GM21390 (cell line): ENCODE measurements around the gene CXCL10.
"Not testable (repeated sequence)": the region's sequence is repeated elsewhere in the genome, so short reads cannot be mapped to it uniquely, and the experiment has no call there.

ENCODE experiments used
- ATAC-seq: cut with Tn5 transposase; IDR thresholded peaks from one replicate; pipeline ENCODE4 v1.9.1; 2021; ENCODE audit not compliant: unreplicated experiment

Gene CXCL10

DNA sequence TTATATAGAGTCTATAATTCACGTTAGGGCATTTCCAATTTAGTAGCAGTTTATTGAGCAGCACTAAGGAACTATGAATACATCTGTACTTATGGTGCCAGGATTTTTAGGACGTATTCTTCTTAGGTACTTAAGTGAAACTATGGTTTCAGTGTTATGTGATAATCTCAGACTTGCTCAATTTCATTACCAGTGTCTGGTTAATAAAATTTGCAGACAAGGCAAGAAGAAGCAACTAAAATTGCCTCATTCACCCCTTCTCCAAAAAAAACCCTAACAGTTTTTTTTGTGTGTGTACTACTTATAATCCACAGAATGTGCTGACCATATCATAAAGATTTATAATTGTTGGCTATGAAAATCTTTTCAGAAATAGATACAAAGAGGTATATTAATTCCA is 6.0 kb upstream of the CXCL10 start:
- no peak for ATAC-seq

DNA sequence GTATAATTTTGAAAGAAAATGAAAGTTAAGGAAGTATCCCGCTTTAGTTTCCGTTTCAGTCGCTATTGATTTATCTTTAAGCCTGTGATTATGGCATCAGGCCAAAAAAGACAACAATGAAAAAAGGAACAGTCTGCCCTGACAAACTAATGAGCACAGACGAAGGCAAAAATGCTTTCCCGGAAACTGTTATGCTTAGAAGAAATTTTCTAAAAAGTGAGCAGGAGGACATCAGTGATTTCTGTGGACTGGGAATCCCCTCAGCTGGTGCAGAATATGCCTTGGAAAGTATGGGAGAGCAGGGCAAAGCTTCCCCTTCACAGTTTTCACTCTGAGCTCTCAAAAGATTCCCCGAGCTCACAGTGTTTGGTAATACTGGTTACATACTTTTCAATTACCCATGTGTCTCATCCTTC is 5.1 kb upstream of the CXCL10 start:
- no peak for ATAC-seq

DNA sequence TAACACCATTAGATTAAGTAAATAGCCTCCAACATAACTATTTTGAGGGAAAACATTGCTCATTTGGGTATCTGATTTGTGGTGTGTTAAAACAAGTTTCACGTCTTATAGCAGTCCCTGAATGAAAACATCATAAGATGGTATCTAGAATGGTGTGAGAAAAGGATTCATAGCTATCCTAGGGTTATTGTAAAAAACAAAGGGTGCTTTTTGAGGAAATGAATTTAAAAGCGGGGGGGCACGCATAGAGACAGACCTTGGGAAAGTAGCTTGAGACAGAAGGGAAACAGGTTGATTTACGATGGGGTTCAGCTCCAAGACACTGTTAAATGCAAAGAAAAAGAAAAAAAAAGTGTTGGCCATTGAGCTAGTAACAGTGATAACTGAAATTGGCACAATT is 768 bp upstream of the CXCL10 start:
- ATAC-seq: no peak

DNA sequence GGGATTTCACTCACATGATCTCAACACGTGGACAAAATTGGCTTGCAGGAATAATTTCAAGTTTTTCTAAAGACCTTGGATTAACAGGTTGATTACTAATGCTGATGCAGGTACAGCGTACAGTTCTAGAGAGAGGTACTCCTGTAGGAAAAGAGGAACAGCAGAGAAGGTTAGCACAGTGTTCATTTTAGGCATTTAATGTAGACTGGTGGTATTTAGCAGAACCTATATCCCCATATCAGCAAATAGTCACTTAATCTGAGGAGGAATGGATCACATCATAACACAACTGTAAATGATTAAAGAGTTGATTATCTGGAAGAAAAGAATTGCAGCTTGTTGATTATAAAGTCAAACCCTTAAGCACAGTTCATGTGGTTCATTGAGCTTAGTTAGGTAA is 620 bp downstream of the CXCL10 start:
- ATAC-seq: no peak

DNA sequence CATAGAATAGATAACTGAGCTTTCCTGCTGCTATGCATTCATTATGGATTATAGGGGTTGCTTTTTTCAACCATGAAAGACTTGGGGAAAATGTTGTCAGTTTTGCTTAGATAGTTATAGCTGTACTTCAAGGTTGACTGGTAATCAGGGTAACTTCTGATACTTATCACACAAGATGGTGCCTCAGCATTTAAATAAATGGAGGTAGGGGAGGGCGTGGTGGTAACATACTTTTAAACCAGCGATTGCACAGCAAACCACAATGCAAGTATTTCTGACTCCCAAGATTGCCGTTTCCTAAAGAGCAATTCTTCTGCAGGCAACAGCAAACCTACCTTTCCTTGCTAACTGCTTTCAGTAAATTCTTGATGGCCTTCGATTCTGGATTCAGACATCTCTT is 1.3 kb downstream of the CXCL10 start:
- no peak for ATAC-seq

DNA sequence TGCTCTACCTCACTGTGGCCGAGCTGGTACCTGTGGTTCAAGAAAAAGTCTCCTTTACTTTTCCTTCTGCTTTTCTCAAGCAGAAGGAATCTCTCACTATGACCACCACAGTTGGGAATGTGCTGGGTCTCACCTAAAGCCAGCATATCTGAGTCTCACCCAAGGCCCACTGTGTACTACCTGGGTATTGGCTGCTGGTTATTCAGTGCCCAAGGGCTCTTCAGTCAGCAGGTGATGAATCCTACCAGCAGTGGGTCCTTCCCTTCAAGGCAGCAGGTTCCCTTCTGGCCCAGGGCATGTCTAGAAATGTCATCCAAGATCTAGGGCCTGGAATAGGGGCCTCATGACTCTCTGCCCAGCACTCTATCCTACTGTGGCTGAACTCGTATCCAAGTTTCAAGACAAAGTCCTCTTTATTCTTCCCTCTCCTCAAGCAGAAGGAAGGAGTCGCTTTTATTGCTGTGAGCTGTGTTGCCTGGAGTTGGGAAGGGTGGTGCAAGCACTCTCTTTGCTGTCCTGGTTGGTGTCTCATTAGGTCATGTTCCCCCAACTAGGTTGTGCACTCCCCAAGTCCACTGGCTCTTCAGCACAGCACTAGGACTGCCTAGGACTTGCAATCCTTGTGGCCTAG is 6.1 kb downstream of the CXCL10 start:
- ATAC-seq: no peak

DNA sequence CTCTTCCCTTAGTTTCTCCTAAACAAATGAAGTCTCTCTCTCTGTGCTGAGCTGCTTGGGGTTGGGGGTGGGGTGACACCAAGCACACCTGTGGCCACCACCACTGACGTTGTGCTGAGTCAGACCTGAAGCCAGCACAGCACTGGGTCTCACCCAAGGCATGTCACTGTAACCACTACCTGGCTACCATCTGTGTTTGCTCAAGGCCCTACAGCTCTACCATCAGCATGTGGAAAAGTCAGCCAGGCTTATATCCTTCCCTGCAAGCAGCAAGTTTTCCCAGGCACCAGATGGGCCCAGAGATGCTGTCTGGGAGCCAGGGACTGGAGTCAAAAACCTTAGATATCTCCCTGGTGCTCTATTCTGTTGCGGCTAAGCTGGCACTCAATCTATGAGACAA is 6.9 kb downstream of the CXCL10 start:
- ATAC-seq: peak; percentile 57

DNA sequence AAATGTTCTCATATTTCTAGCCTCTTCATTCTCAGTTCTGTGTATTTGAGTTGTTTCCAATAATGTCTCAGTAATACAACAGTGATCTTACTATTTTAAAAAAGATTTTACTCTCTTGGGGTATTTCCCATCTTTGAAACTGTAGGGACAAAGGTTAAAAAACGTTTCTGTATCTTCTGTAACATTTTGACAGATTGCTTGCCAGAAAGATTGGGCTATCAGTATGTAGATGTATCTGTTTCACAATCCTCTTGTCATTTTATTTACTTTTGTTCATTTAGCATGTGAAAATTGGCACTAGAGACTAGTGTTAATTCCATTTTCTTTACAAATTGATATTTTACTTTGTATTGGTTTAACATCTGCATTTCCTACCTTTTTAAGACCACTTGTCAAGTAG is 9.8 kb downstream of the CXCL10 start:
- no peak for ATAC-seq

DNA sequence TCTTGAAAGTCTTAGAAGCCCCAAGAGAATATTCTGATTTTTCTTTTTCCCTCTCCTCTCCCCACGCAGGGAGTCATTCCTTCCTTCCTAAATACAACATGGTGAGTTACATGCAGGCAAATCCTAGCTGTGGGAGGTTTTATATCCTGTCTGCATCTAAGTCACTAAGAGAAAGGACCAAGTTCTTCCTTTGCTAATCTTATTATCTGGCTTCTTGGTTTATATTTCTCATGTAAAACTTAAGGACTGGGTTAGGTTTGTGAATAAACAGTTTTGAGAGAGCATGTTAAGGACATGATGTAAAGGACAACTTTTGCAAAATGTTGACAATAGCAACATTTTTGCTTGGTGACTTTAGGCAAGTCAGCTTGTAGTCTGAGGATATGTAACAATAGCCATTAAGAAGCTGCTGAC is 10.9 kb downstream of the CXCL10 start:
- no peak for ATAC-seq

DNA sequence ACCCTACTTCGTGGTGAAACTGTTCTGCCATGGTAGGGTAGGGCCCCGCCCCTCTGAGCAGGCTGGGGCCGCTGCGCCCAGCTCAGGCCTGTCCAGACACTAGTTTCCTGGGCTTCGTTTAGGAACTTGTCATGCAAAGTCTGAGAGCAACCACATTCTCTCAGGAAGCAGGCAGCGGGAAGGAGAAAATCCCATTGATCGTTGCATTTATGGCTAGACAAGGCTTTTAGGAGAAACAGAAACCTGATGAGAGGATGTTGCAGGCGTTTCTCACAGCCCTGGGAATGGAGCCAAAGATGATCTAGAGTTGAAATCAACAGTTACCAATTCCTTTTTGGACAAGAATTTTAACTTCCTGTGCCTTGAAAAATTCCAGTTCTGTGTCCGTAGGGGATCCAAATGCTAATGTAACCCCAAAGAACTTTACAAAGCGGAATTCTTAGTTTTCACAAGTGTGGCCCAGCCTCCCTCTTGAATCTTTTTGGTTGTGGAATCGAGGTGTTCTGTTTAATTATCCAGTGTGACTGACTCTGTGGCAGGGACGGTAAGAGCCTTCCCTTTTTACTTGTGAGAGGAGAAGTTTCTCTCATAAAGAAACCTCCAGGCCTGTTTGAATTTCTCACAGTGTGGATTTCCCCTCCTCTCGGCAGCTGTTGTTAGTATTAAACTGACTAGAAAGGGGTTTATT is 11.5 kb downstream of the CXCL10 start:
- ATAC-seq: peak; percentile 73

DNA sequence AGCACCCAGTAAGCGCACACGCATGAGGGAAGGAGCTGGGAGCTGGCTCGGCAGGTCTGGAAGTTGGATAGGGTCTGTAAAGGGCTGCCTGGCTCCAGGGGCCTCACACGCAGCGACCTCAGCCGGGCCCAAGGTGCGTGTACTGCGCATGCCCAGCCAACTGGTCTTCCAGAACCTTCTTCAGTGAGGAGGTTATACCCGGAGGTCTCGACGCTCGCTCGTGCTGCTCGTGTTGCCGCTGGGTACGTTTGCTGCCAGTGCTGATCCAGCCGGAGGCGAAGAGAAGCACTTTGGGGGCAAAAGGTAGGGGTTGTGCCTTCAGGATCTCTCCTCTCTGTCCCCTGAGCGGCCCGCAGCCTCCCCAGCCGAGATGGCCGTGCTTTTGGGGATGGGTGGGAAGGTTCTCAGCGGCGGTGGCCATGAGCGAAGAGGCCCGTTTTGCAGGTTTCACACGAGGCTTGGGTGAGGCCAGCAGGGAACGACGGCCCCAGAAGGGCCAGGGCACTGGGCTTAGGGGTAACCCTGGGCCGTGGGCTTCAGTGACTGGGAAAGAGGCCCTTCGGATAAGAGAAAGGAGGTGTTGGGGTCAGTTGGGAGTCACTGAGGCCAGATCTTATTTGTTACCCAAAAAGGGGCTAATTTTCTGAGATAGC is 12.2 kb downstream of the CXCL10 start:
- ATAC-seq: no peak

DNA sequence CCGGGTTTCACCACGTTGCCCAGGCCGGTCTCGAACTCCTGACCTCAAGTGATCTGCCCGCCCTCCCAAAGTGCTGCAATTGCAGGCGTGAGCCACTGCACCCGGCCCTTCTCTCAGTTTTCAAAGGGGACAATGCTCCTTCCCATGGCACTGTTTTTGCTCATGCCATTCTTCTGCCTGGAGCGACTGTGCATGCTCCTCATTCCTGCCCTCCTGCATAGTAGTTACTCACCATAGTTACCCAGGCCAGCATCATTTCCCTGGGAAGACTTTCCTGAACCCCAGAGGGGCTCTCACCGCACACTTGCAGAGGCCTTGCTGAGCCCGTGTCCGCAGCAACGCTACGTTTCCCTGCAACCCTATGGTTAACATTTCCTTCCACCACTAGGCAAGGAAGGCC is 12.7 kb downstream of the CXCL10 start:
- ATAC-seq: no peak

DNA sequence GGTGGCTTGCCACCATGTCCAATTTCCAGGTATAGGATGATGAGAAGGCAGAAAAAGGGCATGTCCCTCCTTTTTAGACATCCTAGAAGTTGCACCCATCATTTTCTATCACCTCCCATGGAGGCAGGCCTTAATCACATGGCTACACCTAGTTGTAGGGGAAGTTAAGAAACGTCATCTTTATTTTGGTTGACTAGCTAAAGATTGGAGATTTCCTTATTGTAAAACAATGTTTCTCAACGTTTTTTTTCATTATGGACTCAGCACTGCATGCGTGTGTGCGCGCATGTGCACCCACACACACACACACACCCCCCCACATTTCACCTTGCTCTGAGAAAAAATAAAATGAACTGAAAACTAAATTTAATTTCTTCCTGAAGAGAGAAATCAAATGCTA is 14.0 kb downstream of the CXCL10 start:
- no peak for ATAC-seq

DNA sequence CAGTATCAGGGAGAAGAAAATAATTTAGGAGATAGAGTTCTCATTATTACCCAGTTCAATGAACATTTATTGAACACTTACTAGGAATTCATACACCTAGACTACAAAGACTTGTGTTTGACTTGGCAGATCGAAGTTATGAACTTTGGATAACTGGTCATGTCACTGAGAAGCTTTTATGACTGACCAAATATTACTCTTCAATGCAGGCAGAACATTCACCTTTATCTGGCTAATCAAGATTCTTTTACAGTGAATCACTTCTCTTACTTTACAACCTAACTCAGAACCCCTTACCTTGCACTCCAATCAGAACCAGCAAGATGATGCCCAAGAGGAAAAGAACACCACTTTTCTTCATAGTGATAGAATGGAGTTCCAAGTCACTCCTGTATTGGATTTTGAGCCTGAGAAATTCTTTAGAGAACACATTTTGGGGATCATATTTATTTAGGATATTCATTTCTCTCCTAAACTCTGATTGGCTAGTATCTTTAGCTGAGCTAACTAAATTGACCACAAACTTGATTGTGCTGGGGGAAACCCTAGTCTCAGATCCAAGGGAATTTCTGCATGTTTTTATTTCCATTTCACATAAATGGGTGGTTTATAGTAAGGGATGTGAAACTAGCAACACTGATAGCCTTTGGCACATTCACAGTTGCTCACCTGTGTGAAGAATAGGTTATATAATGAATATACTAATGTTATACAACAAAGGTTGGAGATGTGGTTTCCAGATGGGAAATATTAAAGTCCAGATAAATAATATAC is 16.0 kb downstream of the CXCL10 start, which contains the start of gene CXCL9:
Gene CXCL9, minus strand, starts transcription at position 421 of the 774 bp plus-strand sequence. Its CDS starts 60 bp downstream, at position 361.
- no peak for ATAC-seq

DNA sequence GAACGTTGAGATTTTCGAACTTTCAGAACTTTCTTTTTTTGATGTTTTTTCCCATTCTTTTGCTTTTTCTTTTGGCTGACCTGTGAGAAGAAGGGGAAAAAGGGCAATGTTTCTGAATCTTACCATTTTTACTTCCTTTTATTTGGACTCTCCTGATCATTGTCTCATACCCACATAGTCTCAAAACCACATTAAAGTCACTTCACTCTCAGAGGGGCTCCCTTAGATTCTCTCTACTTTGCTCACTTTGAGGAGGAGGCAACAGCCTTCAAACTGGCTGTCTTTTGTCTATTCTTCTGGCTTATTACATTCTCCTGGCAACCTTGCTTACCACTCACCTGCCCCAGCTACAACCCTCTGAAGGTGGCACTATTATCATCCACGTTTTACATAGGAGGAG is 19.7 kb downstream of the CXCL10 start:
- ATAC-seq: no peak

DNA sequence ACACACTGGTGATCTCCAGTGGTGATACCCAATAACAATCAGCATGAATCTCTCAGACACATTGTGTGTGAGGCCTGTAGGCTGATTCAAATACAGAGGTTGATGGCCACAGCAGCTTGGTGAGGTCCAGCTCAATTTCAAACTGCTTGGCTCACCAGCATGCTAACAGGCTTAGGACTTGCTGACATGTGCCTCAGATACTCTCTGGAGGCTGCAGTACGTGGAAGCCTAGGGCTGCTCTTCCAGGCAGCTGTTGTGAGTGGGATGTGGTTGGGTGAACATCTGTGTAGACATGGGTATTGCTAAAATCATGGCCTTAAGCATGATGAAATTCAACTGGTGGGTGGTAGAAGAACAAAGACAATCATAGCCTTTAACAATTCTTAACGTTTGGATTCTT is 20.3 kb downstream of the CXCL10 start:
- no peak for ATAC-seq

DNA sequence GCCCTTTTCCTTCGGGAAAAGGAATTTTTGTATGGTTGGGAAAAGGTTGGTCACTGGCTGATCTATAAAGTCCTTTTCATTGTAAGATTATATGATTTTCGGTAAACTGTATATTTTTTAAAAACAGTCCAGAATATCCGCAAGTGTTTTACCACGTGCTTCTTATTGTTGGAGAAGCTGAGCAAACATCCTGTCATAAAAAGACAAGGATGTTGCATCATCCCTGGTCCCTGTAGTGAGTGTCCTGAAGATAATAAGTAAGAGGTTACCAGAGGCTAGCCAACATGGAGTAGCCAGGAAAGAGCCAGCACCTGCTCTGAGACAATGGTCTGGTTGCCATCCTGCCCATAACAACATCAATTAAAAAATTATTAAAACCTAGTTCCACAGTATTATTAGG is 21.1 kb downstream of the CXCL10 start:
- ATAC-seq: no peak

DNA sequence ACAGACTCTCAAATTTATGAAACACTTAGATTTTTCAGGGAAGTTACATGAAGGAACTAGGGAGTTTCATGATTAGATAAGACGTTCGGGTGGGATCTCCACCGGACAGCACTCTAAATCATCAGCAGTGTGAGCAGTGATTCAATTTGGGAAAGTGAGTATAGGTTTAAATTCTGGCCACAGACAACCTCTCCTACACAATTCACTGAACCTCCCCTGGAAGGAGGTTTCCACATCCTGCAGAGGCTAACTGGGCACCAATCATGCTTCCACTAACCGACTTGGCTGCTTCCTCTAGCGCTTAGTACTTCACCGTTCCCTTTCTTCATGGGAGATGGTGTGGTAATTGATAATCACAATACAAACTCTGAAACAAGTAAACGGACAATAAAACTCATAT is 21.6 kb downstream of the CXCL10 start:
- no peak for ATAC-seq

DNA sequence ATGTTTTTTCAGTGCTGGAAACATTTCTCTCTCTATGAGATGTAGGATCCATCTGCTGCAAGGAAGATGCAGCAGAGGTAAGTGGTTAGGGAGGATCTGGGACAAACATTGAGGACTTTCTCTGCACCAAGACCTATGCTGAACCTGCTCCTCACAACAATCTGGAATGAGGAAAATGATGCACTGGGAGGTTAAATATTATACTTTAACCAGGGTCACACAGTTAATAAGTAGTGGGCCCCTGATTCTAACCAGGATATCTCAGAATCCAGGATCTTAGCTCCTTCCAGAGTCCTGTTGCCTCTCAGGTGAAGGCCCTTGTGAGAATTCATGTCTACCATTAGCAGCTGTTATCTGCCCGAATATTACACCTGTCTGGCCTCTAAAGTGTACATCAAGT is 23.0 kb downstream of the CXCL10 start:
- no peak for ATAC-seq

DNA sequence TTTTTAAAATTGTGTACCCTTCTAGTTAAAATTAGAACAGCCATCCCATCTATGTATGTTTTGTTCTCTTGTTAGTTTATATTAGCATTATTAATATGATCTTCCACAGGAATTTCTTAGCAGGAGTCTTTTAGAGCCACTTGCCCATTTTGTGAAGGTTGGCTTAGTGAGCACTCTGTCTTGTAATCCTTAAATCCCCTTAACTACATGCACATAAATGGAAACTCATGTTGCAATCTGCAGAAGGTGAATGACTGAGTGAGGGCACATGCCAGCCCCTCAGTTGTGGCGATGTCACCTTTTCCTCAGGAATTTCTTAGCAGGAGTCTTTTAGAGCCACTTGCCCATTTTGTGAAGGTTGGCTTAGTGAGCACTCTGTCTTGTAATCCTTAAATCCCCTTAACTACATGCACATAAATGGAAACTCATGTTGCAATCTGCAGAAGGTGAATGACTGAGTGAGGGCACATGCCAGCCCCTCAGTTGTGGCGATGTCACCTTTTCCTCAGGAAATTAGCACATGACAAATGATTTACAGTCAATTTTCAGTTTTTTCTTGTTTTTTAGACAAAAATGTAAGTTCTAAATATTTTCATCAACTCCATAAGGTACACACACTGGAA is 24.7 kb downstream of the CXCL10 start:
- not testable (repeated sequence) for ATAC-seq

DNA sequence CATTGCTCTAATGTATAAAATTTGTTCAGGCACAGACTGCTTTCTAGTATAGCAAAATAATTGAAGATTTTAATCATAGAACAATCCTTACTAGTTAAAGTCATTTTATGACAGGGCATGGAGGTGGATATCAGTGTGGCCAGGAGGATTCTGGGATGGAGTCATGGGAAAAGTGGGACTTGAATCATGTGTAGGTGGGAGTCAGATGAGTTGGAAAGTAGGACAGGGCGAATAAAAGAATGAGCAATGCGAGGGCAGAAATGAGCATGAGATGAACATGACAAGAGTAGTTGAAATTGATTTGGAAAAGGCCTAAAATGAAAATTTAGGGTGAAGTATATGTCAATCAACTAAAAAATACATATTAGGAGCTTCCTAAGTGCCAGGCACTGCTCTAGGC is 25.4 kb downstream of the CXCL10 start:
- no peak for ATAC-seq
